Endothelial cell of umbilical vein (primary cell): ENCODE results near the gene WHRN. TPM values are rescaled to one million over a fixed set of nuclear protein-coding genes. Genes with fewer than 3 reads are reported as not detected.

Experiments
- BruUV-seq: library from RNA; stranded (reverse); fragments of 400-500 nt; replicated peaks from 2 replicates; lab custom pipeline; 2021; lab: Mats Ljungman, UMichigan
- CTCF ChIA-PET: fragments of 300-600, 350-600 bp; sonication (Branson Sonifier 250); formaldehyde crosslinking; loops from one replicate; lab custom pipeline; 2021; ENCODE audit warnings: antibody characterized with exemption, inconsistent platforms; lab: Charles Lee
- POLR2A ChIA-PET: fragments of 300-600, 350-600 bp; sonication (Branson Sonifier 250); formaldehyde crosslinking; loops from one replicate; lab custom pipeline; 2021; ENCODE audit warnings: antibody characterized with exemption, inconsistent platforms; lab: Charles Lee
- DNase-seq: peaks from one replicate; pipeline ENCODE4 v3.0.0-alpha.2; 2011; ENCODE audit warnings: low read depth, low spot score
- FAIRE-seq: peaks from 2 replicates; lab custom pipeline; 2011; peaks lifted over from hg19 to GRCh38; lab: Jason Lieb, UNC
- H2AFZ ChIP-seq: 2 replicates; pipeline ENCODE4 v1.6.0; 2012; ENCODE audit warnings: low read depth, low read length, control low read depth, inconsistent platforms
- H3K27ac ChIP-seq: 2 replicates; pipeline ENCODE4 v1.5.1; 2011; ENCODE audit warnings: low read depth, mild to moderate bottlenecking, control low read depth, low read length, moderate library complexity; ENCODE audit not compliant: insufficient read depth
- H3K27me3 ChIP-seq, 2 experiments: 2 replicates each; pipeline versions ENCODE4 v1.6.0 to v1.6.1; 2011; ENCODE audit warnings: low read length in 2 of 2, mixed read lengths in 1 of 2; ENCODE audit not compliant: control insufficient read depth in 2 of 2, insufficient read depth in 2 of 2
- H3K36me3 ChIP-seq, 2 experiments: 2 replicates in 1 of 2; 3 replicates in 1 of 2; pipeline ENCODE4 v1.5.1; 2011; ENCODE audit warnings: low read length in 2 of 2, mild to moderate bottlenecking in 1 of 2, moderate library complexity in 1 of 2; ENCODE audit not compliant: control insufficient read depth in 2 of 2, insufficient read depth in 2 of 2; ENCODE audit errors: extremely low read depth in 1 of 2
- H3K4me1 ChIP-seq: 3 replicates; pipeline ENCODE4 v1.5.1; 2011; ENCODE audit warnings: mild to moderate bottlenecking, low read length; ENCODE audit not compliant: control insufficient read depth, insufficient read depth; ENCODE audit errors: extremely low read depth
- H3K4me2 ChIP-seq: 2 replicates; pipeline ENCODE4 v1.6.1; 2011; ENCODE audit warnings: low read length, control low read depth, mixed read lengths; ENCODE audit not compliant: insufficient read depth
- H3K4me3 ChIP-seq, 3 experiments: fragments of 200-600 bp in 1 of 3; sonication (generic), shearing (Covaris generic) in 1 of 3; replicated peaks in 1 of 3; 2 replicates each; pipeline ENCODE4 v1.5.1; 2011 to 2016; ENCODE audit warnings: control low read depth in 3 of 3, low read length in 3 of 3, mild to moderate bottlenecking in 2 of 3, inconsistent platforms in 1 of 3, low read depth in 1 of 3, moderate library complexity in 1 of 3; ENCODE audit not compliant: insufficient read depth in 1 of 3
- H3K79me2 ChIP-seq: 2 replicates; pipeline ENCODE4 v1.6.0; 2012; ENCODE audit warnings: low read length, inconsistent platforms; ENCODE audit not compliant: control insufficient read depth, insufficient read depth
- H3K9ac ChIP-seq: replicated peaks from 2 replicates; pipeline ENCODE3; 2011; ENCODE audit warnings: low read length, control low read depth; ENCODE audit not compliant: insufficient read depth; ENCODE audit errors: extremely low read depth
- H3K9me1 ChIP-seq: replicated peaks from 3 replicates; pipeline ENCODE4 v1.6.0; 2011; ENCODE audit warnings: mild to moderate bottlenecking, low read length; ENCODE audit not compliant: control insufficient read depth, insufficient read depth; ENCODE audit errors: extremely low read depth
- H3K9me3 ChIP-seq: replicated peaks from 2 replicates; pipeline ENCODE4 v1.5.1; 2012; ENCODE audit warnings: low read length, inconsistent platforms; ENCODE audit not compliant: control insufficient read depth, insufficient read depth
- H4K20me1 ChIP-seq: replicated peaks from 2 replicates; pipeline ENCODE3; 2011; ENCODE audit warnings: mild to moderate bottlenecking, low read length; ENCODE audit not compliant: control insufficient read depth, insufficient read depth; ENCODE audit errors: extremely low read depth
- EZH2 ChIP-seq: IDR thresholded peaks from 2 replicates; pipeline ENCODE4 v1.6.1; 2012; ENCODE audit warnings: borderline replicate concordance, low read depth, mild to moderate bottlenecking, moderate library complexity, low read length, inconsistent platforms; ENCODE audit not compliant: severe bottlenecking
- FOS ChIP-seq: IDR thresholded peaks from 2 replicates; pipeline ENCODE4 v1.6.1; 2011; ENCODE audit warnings: mild to moderate bottlenecking, low read length, moderate library complexity, borderline replicate concordance; ENCODE audit not compliant: insufficient read depth
- GATA2 ChIP-seq: IDR thresholded peaks from 2 replicates; pipeline ENCODE4 v1.7.0; 2011; ENCODE audit warnings: low read depth, mild to moderate bottlenecking, moderate library complexity, mixed read lengths, low read length; ENCODE audit not compliant: insufficient read length, insufficient read depth
- JUN ChIP-seq: IDR thresholded peaks from 2 replicates; pipeline ENCODE4 v1.6.1; 2011; ENCODE audit warnings: borderline replicate concordance, low read depth; ENCODE audit not compliant: insufficient read length, insufficient read depth
- MYC ChIP-seq: IDR thresholded peaks from one replicate; pipeline ENCODE4 v1.6.1; 2011; ENCODE audit warnings: mild to moderate bottlenecking, low read depth, low read length
- POLR2A ChIP-seq: IDR thresholded peaks from 2 replicates; pipeline ENCODE4 v1.6.1; 2012; ENCODE audit warnings: low read depth, mild to moderate bottlenecking, control low read depth, low read length
- POLR2AphosphoS5 ChIP-seq: IDR thresholded peaks from 2 replicates; pipeline ENCODE4 v1.6.1; 2012; ENCODE audit warnings: low read depth, mild to moderate bottlenecking, control low read depth, low read length, moderate library complexity; ENCODE audit not compliant: insufficient read depth
- dilution Hi-C: fragments of 300-500 bp; cut with MboI; formaldehyde crosslinking; loops from one replicate; pipeline ENCODE4 v1.15.0; 2019; ENCODE audit warnings: low sequenced_read_pairs; ENCODE audit not compliant: extremely low pct_ligation_motif_present
- intact Hi-C: fragments of 100-400 bp; cut with micrococcal nuclease; formaldehyde crosslinking; loops from one replicate; pipeline ENCODE4 v1.10.0; 2022
- polyA plus RNA-seq, 4 experiments: library from polyadenylated mRNA; depleted of rRNA in 3 of 4; stranded (reverse) in 3 of 4; unstranded in 1 of 4; fragments of >200 nt; gene quantifications; 2 replicates each; pipeline versions ENCODE4 v1.2.1 to v1.2.3, GENCODE V29; 2011 to 2012; ENCODE audit warnings: missing spikeins in 1 of 4
- total RNA-seq: library from RNA; stranded (reverse); gene quantifications from 2 replicates; pipeline ENCODE4 v1.2.3, GENCODE V29; 2021
- TF ChIP-seq, protein P1 (sequence below), 2 donors: IDR thresholded peaks; 1 replicate in 1 of 2; 2 replicates in 1 of 2; pipeline ENCODE4 v1.5.1; 2011; ENCODE audit warnings: low read length in 2 of 2, mild to moderate bottlenecking in 2 of 2, moderate library complexity in 2 of 2, control low read depth in 1 of 2, inconsistent platforms in 1 of 2, low read depth in 1 of 2; ENCODE audit not compliant: insufficient read depth in 1 of 2; ENCODE audit errors: extremely low read depth in 1 of 2
- TF ChIP-seq, protein P2 (sequence below): IDR thresholded peaks from 2 replicates; pipeline ENCODE4 v1.6.1; 2011; ENCODE audit not compliant: insufficient read depth, insufficient read length

The WHRN gene
- total and polyA plus RNA-seq, 2 donors (not counting 3 experiments of a cell fraction or from before 2014, with no cell fraction given) = 0.35 to 0.69 TPM

DNA sequence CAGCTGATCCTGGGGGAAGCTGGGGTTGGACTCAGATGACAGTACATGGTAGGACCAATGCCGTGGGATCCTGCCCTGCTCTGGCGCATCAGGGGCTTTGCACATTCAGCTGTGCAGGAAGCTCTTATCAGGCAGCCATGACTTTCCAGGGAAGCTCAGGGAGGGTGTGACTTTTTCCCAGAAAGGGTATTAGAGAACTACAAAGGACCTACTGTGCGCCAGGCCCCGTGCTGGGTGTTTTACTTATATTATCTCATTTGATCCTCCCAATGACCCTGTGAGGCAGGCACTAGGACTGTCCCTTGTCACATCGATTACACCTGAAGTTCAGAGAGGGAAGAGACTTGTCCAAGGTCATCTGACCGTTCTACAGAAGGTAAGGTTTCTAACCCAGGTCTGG is 93.8 kb downstream of the WHRN start:
- DNase-seq = no peak
- no peak overlapping the region for H3K4me3 ChIP-seq
- H3K4me2 ChIP-seq = no peak overlapping the region
- CTCF ChIA-PET = interaction anchor here (1.6 kb wide), 1 partner anchor 242 kb away, joined by 7 read pairs; no protein-coding TSS in a partner anchor
- no TSS peak for BruUV-seq
- no peaks in the 10 kb centered on the region for H3K79me2 ChIP-seq
- no peaks in the 10 kb centered on the region for H4K20me1 ChIP-seq
- no peak for TF ChIP-seq FOS
- no peak for TF ChIP-seq EZH2
- no peak for TF ChIP-seq MYC
- TF ChIP-seq, protein P1, sequence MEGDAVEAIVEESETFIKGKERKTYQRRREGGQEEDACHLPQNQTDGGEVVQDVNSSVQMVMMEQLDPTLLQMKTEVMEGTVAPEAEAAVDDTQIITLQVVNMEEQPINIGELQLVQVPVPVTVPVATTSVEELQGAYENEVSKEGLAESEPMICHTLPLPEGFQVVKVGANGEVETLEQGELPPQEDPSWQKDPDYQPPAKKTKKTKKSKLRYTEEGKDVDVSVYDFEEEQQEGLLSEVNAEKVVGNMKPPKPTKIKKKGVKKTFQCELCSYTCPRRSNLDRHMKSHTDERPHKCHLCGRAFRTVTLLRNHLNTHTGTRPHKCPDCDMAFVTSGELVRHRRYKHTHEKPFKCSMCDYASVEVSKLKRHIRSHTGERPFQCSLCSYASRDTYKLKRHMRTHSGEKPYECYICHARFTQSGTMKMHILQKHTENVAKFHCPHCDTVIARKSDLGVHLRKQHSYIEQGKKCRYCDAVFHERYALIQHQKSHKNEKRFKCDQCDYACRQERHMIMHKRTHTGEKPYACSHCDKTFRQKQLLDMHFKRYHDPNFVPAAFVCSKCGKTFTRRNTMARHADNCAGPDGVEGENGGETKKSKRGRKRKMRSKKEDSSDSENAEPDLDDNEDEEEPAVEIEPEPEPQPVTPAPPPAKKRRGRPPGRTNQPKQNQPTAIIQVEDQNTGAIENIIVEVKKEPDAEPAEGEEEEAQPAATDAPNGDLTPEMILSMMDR (IDR thresholded peaks at IDR 0.05; ENCODE audit: extremely low read depth in 1 of 2, insufficient read depth in 1 of 2, low read depth in 1 of 2, low read length in 2 of 2) = no peak
- TF ChIP-seq POLR2A = no peak
- TF ChIP-seq, protein P2, sequence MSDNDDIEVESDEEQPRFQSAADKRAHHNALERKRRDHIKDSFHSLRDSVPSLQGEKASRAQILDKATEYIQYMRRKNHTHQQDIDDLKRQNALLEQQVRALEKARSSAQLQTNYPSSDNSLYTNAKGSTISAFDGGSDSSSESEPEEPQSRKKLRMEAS = no peak
- TF ChIP-seq POLR2AphosphoS5 = no peak
- TF ChIP-seq GATA2 = no peak
- TF ChIP-seq JUN = no peak
- H2AFZ ChIP-seq = no peak overlapping the region
- no peaks in the 10 kb centered on the region for H3K9me1 ChIP-seq
- H3K9me3 ChIP-seq = no peaks in the 10 kb centered on the region
- POLR2A ChIA-PET = no interaction called here
- no peaks in the 10 kb centered on the region for H3K36me3 ChIP-seq
- intact Hi-C loops (no loop called here), dilution Hi-C loops (no loop called here)
- H3K27me3 ChIP-seq = peaks cover 0 to 2% of the 10 kb centered on the region in 2 experiments
- H3K4me1 ChIP-seq = no peaks in the 10 kb centered on the region
- H3K9ac ChIP-seq = no peak overlapping the region
- no peak overlapping the region for H3K27ac ChIP-seq
- no peak for FAIRE-seq
